ENCODE measurements around the gene GXYLT2. TPM values are rescaled to one million over a fixed set of nuclear protein-coding genes. Genes with fewer than 3 reads are reported as not detected.

GXYLT2 gene
- total RNA-seq, 2 experiments from 2014 or later = not detected

- no peak overlapping the region for H3K27ac Mint-ChIP-seq
- H3K36me3 Mint-ChIP-seq = no peaks in the 10 kb centered on the region
- ATAC-seq (ENCODE audit: low read depth) (no peak), DNase-seq (no peak)
- peaks cover 2% of the 10 kb centered on the region for H3K4me1 Mint-ChIP-seq
- POLR2A ChIA-PET = no interaction called here
- H3K27me3 Mint-ChIP-seq = peaks cover 30% of the 10 kb centered on the region
- H3K4me3 Mint-ChIP-seq = no peak overlapping the region
- H3K9me3 Mint-ChIP-seq = no peaks in the 10 kb centered on the region
Observed at GRCh38 chr3:72977060-72977808, 89.4 kb downstream of the GXYLT2 start.

- ATAC-seq (ENCODE audit: low read depth) (no peak), DNase-seq (no peak)
- Mint-ChIP-seq H3K4me3 (no peak overlapping the region), H3K27me3 (peaks cover 22% of the 10 kb centered on the region), H3K27ac (no peak overlapping the region), H3K9me3 (peaks cover 6% of the 10 kb centered on the region), H3K4me1 (no peaks in the 10 kb centered on the region), H3K36me3 (peaks cover 2% of the 10 kb centered on the region)
- POLR2A ChIA-PET = no interaction called here
Observed at GRCh38 chr3:72982609-72983366, 94.9 kb downstream of the GXYLT2 start.

GRCh38 chr3:72985576-72985975 is 97.7 kb downstream of the GXYLT2 start:
- DNase-seq (no peak), ATAC-seq (ENCODE audit: low read depth) (no peak)
- Mint-ChIP-seq H3K27ac (no peak overlapping the region), H3K4me1 (no peaks in the 10 kb centered on the region), H3K4me3 (no peak overlapping the region), H3K9me3 (peaks cover 6% of the 10 kb centered on the region), H3K27me3 (peaks cover 7% of the 10 kb centered on the region), H3K36me3 (peaks cover 2% of the 10 kb centered on the region)
- POLR2A ChIA-PET = no interaction called here

- ATAC-seq (ENCODE audit: low read depth) (no peak), DNase-seq (no peak)
- H3K27me3 Mint-ChIP-seq = peaks cover 2% of the 10 kb centered on the region
- H3K4me3 Mint-ChIP-seq = no peak overlapping the region
- H3K9me3 Mint-ChIP-seq = peaks cover 3% of the 10 kb centered on the region
- H3K4me1 Mint-ChIP-seq = no peaks in the 10 kb centered on the region
- no peak overlapping the region for H3K27ac Mint-ChIP-seq
- POLR2A ChIA-PET = no interaction called here
- peaks cover 2% of the 10 kb centered on the region for H3K36me3 Mint-ChIP-seq
Observed at GRCh38 chr3:72990701-72991395, 103.0 kb downstream of the GXYLT2 start.

GRCh38 chr3:72991522-72991921 is 103.7 kb downstream of the GXYLT2 start:
- no peak overlapping the region for H3K27ac Mint-ChIP-seq
- no peaks in the 10 kb centered on the region for H3K4me1 Mint-ChIP-seq
- POLR2A ChIA-PET = no interaction called here
- no peaks in the 10 kb centered on the region for H3K36me3 Mint-ChIP-seq
- no peaks in the 10 kb centered on the region for H3K9me3 Mint-ChIP-seq
- H3K4me3 Mint-ChIP-seq = no peak overlapping the region
- DNase-seq (no peak), ATAC-seq (ENCODE audit: low read depth) (no peak)
- H3K27me3 Mint-ChIP-seq = no peaks in the 10 kb centered on the region

GRCh38 chr3:72993391-72993790 is 105.5 kb downstream of the GXYLT2 start:
- no peaks in the 10 kb centered on the region for H3K9me3 Mint-ChIP-seq
- POLR2A ChIA-PET = no interaction called here
- H3K4me3 Mint-ChIP-seq = no peak overlapping the region
- H3K27ac Mint-ChIP-seq = no peak overlapping the region
- DNase-seq = no peak
- H3K36me3 Mint-ChIP-seq = peaks cover 5% of the 10 kb centered on the region
- H3K4me1 Mint-ChIP-seq = peaks cover 5% of the 10 kb centered on the region
- H3K27me3 Mint-ChIP-seq = no peaks in the 10 kb centered on the region
- no peak for ATAC-seq (ENCODE audit: low read depth)

- ATAC-seq (ENCODE audit: low read depth) (no peak), DNase-seq (no peak)
- Mint-ChIP-seq H3K27ac (no peak overlapping the region), H3K4me3 (no peak overlapping the region), H3K36me3 (peaks cover 16% of the 10 kb centered on the region), H3K4me1 (peaks cover 22% of the 10 kb centered on the region), H3K27me3 (no peaks in the 10 kb centered on the region), H3K9me3 (no peaks in the 10 kb centered on the region)
- POLR2A ChIA-PET = interaction anchor here (3.7 kb wide), 1 partner anchor 29 kb away, joined by 12 read pairs; no protein-coding TSS in a partner anchor
Observed at GRCh38 chr3:72995337-72995736, 107.5 kb downstream of the GXYLT2 start.

- Mint-ChIP-seq H3K27me3 (no peaks in the 10 kb centered on the region), H3K4me3 (peak overlapping the region; percentile 95), H3K36me3 (peaks cover 22% of the 10 kb centered on the region), H3K27ac (peak overlapping the region; percentile 91), H3K9me3 (no peaks in the 10 kb centered on the region), H3K4me1 (peaks cover 28% of the 10 kb centered on the region)
- POLR2A ChIA-PET = interaction anchor here (3.7 kb wide), 1 partner anchor 30 kb away, joined by 12 read pairs; no protein-coding TSS in a partner anchor
- no peak for ATAC-seq (ENCODE audit: low read depth)
- no peak for DNase-seq
Observed at GRCh38 chr3:72996121-72996472, 108.3 kb downstream of the GXYLT2 start.

GRCh38 chr3:72996473-72997333 is 108.9 kb downstream of the GXYLT2 start, which contains the start of gene PPP4R2:
Gene PPP4R2, plus strand, starts transcription at chr3:72996811. Its CDS starts 227 bp downstream, at chr3:72997038.
- Mint-ChIP-seq H3K27ac (peak within 1 kb of the TSS; percentile 91), H3K27me3 (no peaks in the 10 kb centered on the region), H3K36me3 (peaks cover 24% of the 10 kb centered on the region), H3K4me3 (peak within 1 kb of the TSS; percentile 95), H3K9me3 (no peaks in the 10 kb centered on the region), H3K4me1 (peaks cover 28% of the 10 kb centered on the region)
- DNase-seq (peak; percentile 95), ATAC-seq (ENCODE audit: low read depth) (peak; percentile 87)
- POLR2A ChIA-PET = interaction anchor here (0.6 to 3.7 kb wide), 6 partner anchors 19 to 514 kb away, joined by 3 to 12 read pairs (median 3); partner anchors contain the start of gene SHQ1

- Mint-ChIP-seq H3K4me1 (peaks cover 31% of the 10 kb centered on the region), H3K36me3 (peaks cover 27% of the 10 kb centered on the region), H3K27me3 (no peaks in the 10 kb centered on the region), H3K9me3 (no peaks in the 10 kb centered on the region), H3K27ac (peak overlapping the region; percentile 91), H3K4me3 (peak overlapping the region; percentile 95)
- POLR2A ChIA-PET = interaction anchor here (0.6 to 3.7 kb wide), 6 partner anchors 18 to 514 kb away, joined by 3 to 12 read pairs (median 3); partner anchors contain the start of gene SHQ1
- ATAC-seq (ENCODE audit: low read depth) = peak; percentile 31
- peak; percentile 31 for DNase-seq
Observed at GRCh38 chr3:72997421-72997961, 109.6 kb downstream of the GXYLT2 start.

- Mint-ChIP-seq H3K27me3 (no peaks in the 10 kb centered on the region), H3K27ac (peak overlapping the region; percentile 52), H3K9me3 (no peaks in the 10 kb centered on the region), H3K36me3 (peaks cover 33% of the 10 kb centered on the region), H3K4me3 (peak overlapping the region; percentile 95), H3K4me1 (peaks cover 33% of the 10 kb centered on the region)
- DNase-seq = no peak
- no peak for ATAC-seq (ENCODE audit: low read depth)
- POLR2A ChIA-PET = no interaction called here
Observed at GRCh38 chr3:72998466-72998865, 110.6 kb downstream of the GXYLT2 start.

GRCh38 chr3:72999951-73000350 is 112.1 kb downstream of the GXYLT2 start:
- Mint-ChIP-seq H3K27me3 (no peaks in the 10 kb centered on the region), H3K36me3 (peaks cover 44% of the 10 kb centered on the region)
- POLR2A ChIA-PET = interaction anchor here (0.8 kb wide), 1 partner anchor 57 kb away, joined by 3 read pairs; no protein-coding TSS in a partner anchor

More at GRCh38 chr3:72999951-73000350, 112.1 kb downstream of the GXYLT2 start:
- ATAC-seq (ENCODE audit: low read depth) = no peak
- Mint-ChIP-seq H3K9me3 (no peaks in the 10 kb centered on the region), H3K4me1 (peaks cover 39% of the 10 kb centered on the region), H3K27ac (peak overlapping the region; percentile 59), H3K4me3 (peak overlapping the region; percentile 95)
- DNase-seq = no peak
